ENCODE results near the gene PSMA4.
"Not testable (repeated sequence)": the region's sequence is repeated elsewhere in the genome, so short reads cannot be mapped to it uniquely, and the experiment has no call there.

PSMA4 gene

GRCh38 chr15:78540141-78540870, at the start of gene PSMA4:
Gene PSMA4 (plus strand): TSS chr15:78540444. CDS start chr15:78541928, 1,484 bp downstream.
- DNase-seq: peak; percentile 87

GRCh38 chr15:78492872-78493271, 47.4 kb upstream of the PSMA4 start:
- DNase-seq: no peak

GRCh38 chr15:78501857-78502256, 38.4 kb upstream of the PSMA4 start:
- DNase-seq: no peak

- DNase-seq: no peak
Observed at GRCh38 chr15:78502641-78503040, 37.6 kb upstream of the PSMA4 start.

GRCh38 chr15:78506971-78507830, 33.0 kb upstream of the PSMA4 start, which contains the start of gene HYKK:
Gene HYKK (plus strand): TSS chr15:78507577. CDS start chr15:78513089, 5,512 bp downstream.
- peak; percentile 96 for DNase-seq

- no peak for DNase-seq
Observed at GRCh38 chr15:78507831-78508160, 32.4 kb upstream of the PSMA4 start.

- no peak for DNase-seq
Observed at GRCh38 chr15:78508272-78508671, 32.0 kb upstream of the PSMA4 start.

- DNase-seq: no peak
Observed at GRCh38 chr15:78509726-78510312, 30.4 kb upstream of the PSMA4 start.

GRCh38 chr15:78520035-78520434, 20.2 kb upstream of the PSMA4 start:
- DNase-seq: not testable (repeated sequence)

- no peak for DNase-seq
Observed at GRCh38 chr15:78524230-78524629, 16.0 kb upstream of the PSMA4 start.

- no peak for DNase-seq
Observed at GRCh38 chr15:78527325-78527724, 12.9 kb upstream of the PSMA4 start.

- DNase-seq: no peak
Observed at GRCh38 chr15:78533331-78533730, 6.9 kb upstream of the PSMA4 start.

GRCh38 chr15:78536134-78536533, 4.1 kb upstream of the PSMA4 start:
- no peak for DNase-seq

- no peak for DNase-seq
Observed at GRCh38 chr15:78537266-78537905, 2.9 kb upstream of the PSMA4 start.

- no peak for DNase-seq
Observed at GRCh38 chr15:78538358-78538757, 1.9 kb upstream of the PSMA4 start.

GRCh38 chr15:78539464-78540140, 642 bp upstream of the PSMA4 start:
- DNase-seq: not testable (repeated sequence)

GRCh38 chr15:78540871-78541743, 863 bp downstream of the PSMA4 start:
- DNase-seq: no peak

GRCh38 chr15:78541744-78542034, 1.4 kb downstream of the PSMA4 start:
- no peak for DNase-seq

GRCh38 chr15:78542647-78543046, 2.4 kb downstream of the PSMA4 start:
- DNase-seq: no peak

- DNase-seq: no peak
Observed at GRCh38 chr15:78550194-78550593, 9.9 kb downstream of the PSMA4 start.

GRCh38 chr15:78550815-78551214, 10.6 kb downstream of the PSMA4 start:
- no peak for DNase-seq

GRCh38 chr15:78551902-78552301, 11.7 kb downstream of the PSMA4 start:
- DNase-seq: no peak
